BJ (cell line): Measurements from ENCODE around the gene ATG5. TPM values are rescaled to one million over a fixed set of nuclear protein-coding genes. Genes with fewer than 3 reads are reported as not detected.

Experiments used
- CTCF ChIA-PET: fragments of 350-600 bp; formaldehyde crosslinking; extraction: SDS; loops from one replicate; lab custom pipeline; 2021; ENCODE audit warnings: antibody characterized with exemption, inconsistent platforms; lab: Yijun Ruan, JAX
- POLR2A ChIA-PET: fragments of 300-600 bp; sonication (Branson Sonifier 250); formaldehyde crosslinking; extraction: SDS; loops from one replicate; lab custom pipeline; 2021; ENCODE audit warnings: antibody characterized with exemption; lab: Charles Lee
- DNase-seq: peaks from one replicate; pipeline ENCODE4 v3.0.0-alpha.2; 2011; ENCODE audit warnings: low read depth
- H3K27me3 ChIP-seq: 2 replicates; pipeline ENCODE4 v1.6.0; 2011; ENCODE audit warnings: low read length; ENCODE audit not compliant: control insufficient read depth, insufficient read depth
- H3K36me3 ChIP-seq: 2 replicates; pipeline ENCODE4 v1.5.1; 2011; ENCODE audit warnings: low read length; ENCODE audit not compliant: control insufficient read depth, insufficient read depth
- H3K4me3 ChIP-seq: 2 replicates; pipeline ENCODE4 v1.5.1; 2011; ENCODE audit warnings: low read depth, mild to moderate bottlenecking, control low read depth, low read length
- polyA plus RNA-seq: library from polyadenylated mRNA; depleted of rRNA; stranded (reverse); fragments of >200 nt; gene quantifications from 2 replicates; pipeline ENCODE4 v1.2.3, GENCODE V29; 2011
- TF ChIP-seq, protein P1 (sequence below): IDR thresholded peaks from 2 replicates; pipeline ENCODE4 v1.5.1; 2011; ENCODE audit warnings: low read depth, mild to moderate bottlenecking, control low read depth, inconsistent platforms, low read length, moderate library complexity; ENCODE audit not compliant: insufficient read depth

Gene ATG5
- polyA plus RNA-seq, 1 experiment = 18.6 TPM

- TF ChIP-seq, protein P1, sequence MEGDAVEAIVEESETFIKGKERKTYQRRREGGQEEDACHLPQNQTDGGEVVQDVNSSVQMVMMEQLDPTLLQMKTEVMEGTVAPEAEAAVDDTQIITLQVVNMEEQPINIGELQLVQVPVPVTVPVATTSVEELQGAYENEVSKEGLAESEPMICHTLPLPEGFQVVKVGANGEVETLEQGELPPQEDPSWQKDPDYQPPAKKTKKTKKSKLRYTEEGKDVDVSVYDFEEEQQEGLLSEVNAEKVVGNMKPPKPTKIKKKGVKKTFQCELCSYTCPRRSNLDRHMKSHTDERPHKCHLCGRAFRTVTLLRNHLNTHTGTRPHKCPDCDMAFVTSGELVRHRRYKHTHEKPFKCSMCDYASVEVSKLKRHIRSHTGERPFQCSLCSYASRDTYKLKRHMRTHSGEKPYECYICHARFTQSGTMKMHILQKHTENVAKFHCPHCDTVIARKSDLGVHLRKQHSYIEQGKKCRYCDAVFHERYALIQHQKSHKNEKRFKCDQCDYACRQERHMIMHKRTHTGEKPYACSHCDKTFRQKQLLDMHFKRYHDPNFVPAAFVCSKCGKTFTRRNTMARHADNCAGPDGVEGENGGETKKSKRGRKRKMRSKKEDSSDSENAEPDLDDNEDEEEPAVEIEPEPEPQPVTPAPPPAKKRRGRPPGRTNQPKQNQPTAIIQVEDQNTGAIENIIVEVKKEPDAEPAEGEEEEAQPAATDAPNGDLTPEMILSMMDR = no peak
- peaks cover 1% of the 10 kb centered on the region; the same call in 1 of the 2 replicates for H3K36me3 ChIP-seq
- CTCF ChIA-PET = interaction anchor here (0.6 to 1.3 kb wide), 3 partner anchors 13 to 708 kb away, joined by 3 to 4 read pairs (median 3); no protein-coding TSS in a partner anchor
- POLR2A ChIA-PET = no interaction called here
- no peaks in the 10 kb centered on the region for H3K27me3 ChIP-seq
- no peak for DNase-seq
- no peak overlapping the region for H3K4me3 ChIP-seq
Observed at GRCh38 chr6:106258726-106259125, 66.8 kb downstream of the ATG5 start.

GRCh38 chr6:106257195-106257594 lies 68.4 kb downstream of the ATG5 start:
- TF ChIP-seq, protein P1 = no peak
- CTCF ChIA-PET = interaction anchor here (0.8 to 1.6 kb wide), 4 partner anchors 24 to 172 kb away, joined by 3 to 4 read pairs (median 4); no protein-coding TSS in a partner anchor
- POLR2A ChIA-PET = interaction anchor here (0.5 kb wide), 1 partner anchor 76 kb away, joined by 3 read pairs; no protein-coding TSS in a partner anchor
- no peaks in the 10 kb centered on the region for H3K27me3 ChIP-seq
- no peak for DNase-seq
- no peaks in the 10 kb centered on the region for H3K36me3 ChIP-seq
- H3K4me3 ChIP-seq = no peak overlapping the region

GRCh38 chr6:106256201-106256968 lies 69.2 kb downstream of the ATG5 start:
- DNase-seq = no peak
- ChIA-PET POLR2A (interaction anchor here (0.5 kb wide), 1 partner anchor 75 kb away, joined by 3 read pairs; no protein-coding TSS in a partner anchor), CTCF (interaction anchor here (0.8 to 1.6 kb wide), 4 partner anchors 24 to 171 kb away, joined by 3 to 4 read pairs (median 4); no protein-coding TSS in a partner anchor)
- TF ChIP-seq, protein P1 = no peak
- Histone ChIP-seq H3K27me3 (no peaks in the 10 kb centered on the region), H3K36me3 (no peaks in the 10 kb centered on the region), H3K4me3 (no peak overlapping the region)

GRCh38 chr6:106255306-106255705 lies 70.3 kb downstream of the ATG5 start:
- ChIA-PET CTCF (no interaction called here), POLR2A (no interaction called here)
- no peak for DNase-seq

GRCh38 chr6:106254636-106255035 lies 70.9 kb downstream of the ATG5 start:
- no peak for DNase-seq
- H3K36me3 ChIP-seq = no peaks in the 10 kb centered on the region
- TF ChIP-seq, protein P1 = no peak
- no peak overlapping the region for H3K4me3 ChIP-seq
- no peaks in the 10 kb centered on the region for H3K27me3 ChIP-seq
- CTCF ChIA-PET = interaction anchor here (0.9 kb wide), 1 partner anchor 169 kb away, joined by 4 read pairs; the partner anchor contains the start of gene PRDM1
- POLR2A ChIA-PET = no interaction called here

More at GRCh38 chr6:106255306-106255705, 70.3 kb downstream of the ATG5 start:
- TF ChIP-seq, protein P1 = no peak
- Histone ChIP-seq H3K36me3 (no peaks in the 10 kb centered on the region), H3K27me3 (no peaks in the 10 kb centered on the region), H3K4me3 (no peak overlapping the region)
